HG02588 (cell line): Measurements from ENCODE around the gene MCRS1.
"Not testable (repeated sequence)": the region's sequence is repeated elsewhere in the genome, so short reads cannot be mapped to it uniquely, and the experiment has no call there.

Experiments
- ATAC-seq: cut with Tn5 transposase; IDR thresholded peaks from one replicate; pipeline ENCODE4 v1.9.1; 2021; ENCODE audit warnings: mild to moderate bottlenecking, moderate library complexity; ENCODE audit not compliant: unreplicated experiment

MCRS1 gene

GRCh38 chr12:49524660-49525324, 43.1 kb downstream of the MCRS1 start:
- no peak for ATAC-seq

DNA sequence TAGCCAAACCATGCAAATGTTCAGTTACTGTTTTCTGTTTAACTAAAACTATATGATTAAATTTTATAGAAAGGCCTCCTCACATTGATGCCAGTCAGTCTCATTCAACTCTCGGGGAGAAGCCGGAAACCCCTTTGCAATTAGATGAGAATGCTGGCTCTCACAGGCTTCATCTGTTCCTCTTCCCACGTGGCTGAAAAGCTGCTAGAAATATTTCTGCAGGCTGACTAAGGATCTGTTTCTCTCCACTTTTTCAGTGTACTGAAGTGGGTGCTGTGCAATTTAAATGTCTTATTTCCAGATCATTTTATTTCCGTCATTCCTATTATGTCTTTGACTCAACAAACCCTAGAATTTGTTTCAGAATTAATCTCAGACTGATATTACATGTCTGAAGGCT, 46.6 kb downstream of the MCRS1 start:
- ATAC-seq = no peak

GRCh38 chr12:49519574-49519936, 48.4 kb downstream of the MCRS1 start:
- ATAC-seq = no peak

GRCh38 chr12:49518914-49519573, 48.9 kb downstream of the MCRS1 start:
- ATAC-seq = no peak

- no peak for ATAC-seq
Measured at GRCh38 chr12:49515266-49515665, 52.7 kb downstream of the MCRS1 start.

DNA sequence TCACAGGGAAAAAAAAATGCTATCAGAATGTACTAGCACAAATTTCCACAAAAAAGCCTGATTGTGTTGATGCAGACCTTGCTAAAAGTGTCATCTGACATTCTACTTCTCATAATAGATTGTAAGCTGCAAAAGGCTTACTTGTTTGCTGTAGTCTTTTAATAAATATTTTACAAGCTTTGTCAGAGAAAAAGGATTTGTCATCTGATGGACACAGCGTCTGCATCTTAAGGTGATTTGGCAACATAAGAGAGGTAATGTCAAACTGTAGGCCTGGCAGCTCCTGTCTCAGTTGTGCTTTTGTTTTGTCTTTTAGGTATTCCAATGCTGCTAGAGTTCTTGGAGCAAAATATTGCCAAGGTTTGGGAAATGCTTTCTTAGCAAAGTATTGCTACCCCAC, 55.4 kb downstream of the MCRS1 start:
- no peak for ATAC-seq

DNA sequence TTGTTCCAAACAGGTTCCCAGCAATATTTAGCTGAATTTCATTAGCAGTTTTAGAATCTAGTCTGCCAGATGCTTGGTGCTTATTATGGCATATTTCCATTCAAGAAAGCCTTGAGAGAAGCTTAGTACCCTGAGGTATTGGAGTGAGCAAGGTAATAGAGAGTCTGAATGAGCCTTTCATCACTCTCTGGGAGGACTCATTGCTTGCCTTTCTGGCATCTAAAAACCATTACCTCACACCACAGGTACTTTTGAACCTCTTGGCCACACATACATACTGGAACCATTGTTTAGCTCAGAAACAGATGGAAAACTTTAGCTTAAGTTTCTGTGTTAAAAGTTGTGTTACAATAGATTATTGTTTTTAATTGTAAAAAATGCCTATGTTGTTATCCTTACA, 56.5 kb downstream of the MCRS1 start:
- ATAC-seq = no peak

- ATAC-seq = not testable (repeated sequence)
Measured at GRCh38 chr12:49509681-49510080, 58.3 kb downstream of the MCRS1 start.
